GM18873 (cell line): ENCODE data around the gene HSPB1.
A peak's percentile ranks its signal among the peaks of the same experiment; 100 is the strongest.
"Not testable (repeated sequence)": the region's sequence is repeated elsewhere in the genome, so short reads cannot be mapped to it uniquely, and the experiment has no call there.

Experiments used
- ATAC-seq: cut with Tn5 transposase; IDR thresholded peaks from one replicate; pipeline ENCODE4 v1.9.1; 2021; ENCODE audit warnings: mild to moderate bottlenecking, moderate library complexity, moderate number of reproducible peaks; ENCODE audit not compliant: unreplicated experiment, low FRiP score

The HSPB1 gene

DNA sequence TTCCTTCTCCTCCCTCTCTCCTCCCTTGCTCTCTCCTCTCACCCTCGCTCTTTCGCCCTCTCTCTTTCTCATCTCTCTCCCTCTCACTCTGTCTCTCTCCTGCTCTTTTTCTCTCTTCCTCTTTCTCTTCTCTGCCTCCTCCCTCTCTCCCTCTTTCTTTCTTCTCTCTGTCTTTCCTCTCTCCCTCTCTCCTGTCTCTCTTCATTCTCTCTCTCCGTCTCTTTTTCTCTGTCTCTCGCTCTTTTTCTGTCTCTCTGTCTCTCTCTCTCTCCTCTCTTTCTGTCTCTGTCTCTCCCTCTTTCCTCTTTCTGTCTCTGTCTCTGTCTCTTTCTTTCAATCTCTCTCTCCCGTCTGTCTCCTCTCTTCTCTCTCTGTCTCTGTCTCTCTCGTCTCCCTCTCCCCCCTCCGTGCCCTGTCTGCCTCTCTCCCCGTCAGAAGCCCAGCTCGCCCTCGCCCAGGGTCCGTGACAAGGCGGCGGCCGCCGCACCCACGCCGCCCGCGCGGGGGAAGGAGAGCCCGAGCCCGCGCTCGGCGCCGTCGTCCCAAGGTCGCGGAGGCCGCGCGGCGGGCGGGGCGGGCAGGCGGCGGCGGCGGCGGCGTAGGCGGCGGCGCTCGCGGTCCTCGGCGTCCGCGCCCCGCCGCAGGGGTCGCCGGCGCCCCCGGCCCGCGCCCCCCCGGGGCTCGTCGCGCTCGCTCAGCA lies 21.3 kb upstream of the HSPB1 start:
- no peak for ATAC-seq

DNA sequence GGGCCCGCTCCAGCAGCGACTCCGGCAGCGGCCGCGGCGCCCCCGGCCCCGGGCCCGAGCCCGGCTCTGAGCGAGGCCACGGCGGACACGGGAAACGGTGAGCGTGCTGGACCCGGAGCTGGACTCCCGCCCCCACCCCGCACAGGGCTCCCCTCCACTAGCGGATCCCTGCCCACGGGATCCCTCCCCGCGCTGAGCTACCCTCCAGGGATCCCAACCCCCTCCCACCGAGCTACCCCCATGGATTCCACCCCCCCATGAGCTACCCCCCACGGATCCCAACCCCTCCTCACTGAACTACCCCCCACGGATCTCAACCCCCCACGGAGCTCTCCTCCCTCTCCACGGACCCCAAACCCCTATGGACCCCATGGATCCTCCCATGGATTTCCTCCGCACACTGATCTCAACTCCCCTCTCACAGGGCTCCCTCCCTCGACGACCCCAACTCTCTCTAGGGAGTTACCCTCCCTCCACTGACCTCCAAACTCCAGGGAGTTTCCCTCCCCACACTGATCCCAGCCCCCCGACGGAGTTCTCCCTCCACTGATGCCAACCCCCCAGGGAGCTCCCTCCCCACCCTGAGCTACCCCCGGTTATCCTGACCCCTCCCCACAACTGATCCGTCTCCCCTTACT lies 20.6 kb upstream of the HSPB1 start:
- ATAC-seq, result no peak

DNA sequence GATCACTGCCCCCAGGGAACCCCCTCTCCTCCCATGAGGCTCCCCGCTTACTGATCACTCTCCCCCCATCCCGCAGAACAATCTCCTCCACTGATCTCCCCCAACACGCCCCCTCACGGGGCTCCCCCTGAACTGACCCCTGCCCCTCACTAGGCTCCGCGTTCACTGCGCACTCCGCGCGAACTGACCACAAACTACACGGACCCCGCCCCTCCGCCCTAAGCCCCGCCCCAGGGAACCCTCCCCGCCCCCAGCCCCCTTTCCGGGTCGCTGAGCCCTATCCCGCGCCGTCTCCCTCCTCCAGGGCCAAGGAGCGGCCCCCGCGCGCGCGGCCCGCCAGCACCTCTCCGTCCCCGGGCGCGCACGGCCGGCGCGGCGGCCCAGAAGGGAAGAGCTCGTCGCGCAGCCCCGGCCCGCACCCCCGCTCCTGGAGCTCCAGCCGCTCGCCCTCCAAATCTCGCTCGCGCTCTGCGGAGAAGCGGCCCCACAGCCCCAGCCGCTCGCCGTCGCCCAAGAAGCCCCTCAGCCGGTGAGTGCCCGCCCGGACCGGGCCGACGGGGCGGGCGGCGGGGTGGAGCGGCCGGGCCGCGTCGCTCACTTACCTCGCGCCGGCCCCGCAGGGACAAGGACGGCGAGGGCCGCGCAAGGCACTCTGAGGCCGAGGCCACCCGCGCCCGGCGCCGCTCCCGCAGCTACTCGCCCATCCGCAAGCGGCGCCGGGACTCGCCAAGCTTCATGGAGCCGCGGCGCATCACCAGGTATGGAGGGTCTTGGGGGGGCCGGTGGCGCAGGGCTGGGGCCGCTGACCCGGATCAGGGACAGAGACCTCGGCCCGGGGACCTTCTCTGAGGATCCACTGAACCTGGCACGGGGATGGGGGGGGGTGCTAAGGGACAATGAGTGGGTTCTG lies 19.9 kb upstream of the HSPB1 start:
- no peak for ATAC-seq

DNA sequence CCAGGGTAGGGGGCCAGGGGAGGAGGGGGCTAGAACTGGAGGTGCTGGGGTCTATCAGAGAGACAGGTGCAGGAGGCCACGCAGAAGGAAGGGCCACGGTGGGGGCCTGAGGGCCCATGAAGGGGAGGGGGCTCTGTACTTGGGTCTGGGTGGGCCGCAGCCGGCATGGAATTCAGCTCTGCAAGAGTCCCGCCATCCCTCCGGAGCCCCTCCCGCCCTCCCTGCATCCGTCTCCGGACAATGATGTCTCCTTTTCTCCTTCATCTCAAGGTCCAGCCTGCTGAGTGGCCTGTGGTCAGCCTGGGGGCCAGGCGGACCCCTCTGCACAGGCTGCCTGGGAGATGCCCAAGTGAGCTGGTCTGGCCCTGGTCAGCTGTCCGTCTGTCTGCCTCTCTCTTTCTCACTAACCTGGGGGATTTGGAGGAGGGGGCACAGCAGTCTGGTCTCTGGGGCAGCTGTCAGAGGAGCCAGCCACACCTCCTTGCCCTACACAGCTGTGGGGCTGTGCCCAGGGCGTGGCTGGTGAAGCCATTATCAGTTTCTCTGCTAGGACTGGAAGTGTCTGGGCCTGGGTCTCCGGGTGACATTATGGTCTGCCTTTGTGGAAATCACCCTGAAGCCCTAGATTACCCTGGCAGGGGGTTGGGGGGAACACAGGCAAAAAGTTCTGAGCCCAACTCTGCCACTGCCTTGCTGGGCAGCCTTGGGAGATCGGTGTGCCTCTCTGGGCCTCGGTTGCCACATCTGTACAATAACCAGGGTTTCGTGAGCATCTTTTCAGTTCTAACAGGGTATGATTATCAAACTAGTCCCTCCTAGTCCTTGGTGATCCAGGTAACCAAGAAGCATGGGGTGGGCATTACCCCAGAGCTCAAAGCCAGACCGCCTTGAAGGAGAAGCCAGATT lies 19.0 kb upstream of the HSPB1 start:
- no peak for ATAC-seq

DNA sequence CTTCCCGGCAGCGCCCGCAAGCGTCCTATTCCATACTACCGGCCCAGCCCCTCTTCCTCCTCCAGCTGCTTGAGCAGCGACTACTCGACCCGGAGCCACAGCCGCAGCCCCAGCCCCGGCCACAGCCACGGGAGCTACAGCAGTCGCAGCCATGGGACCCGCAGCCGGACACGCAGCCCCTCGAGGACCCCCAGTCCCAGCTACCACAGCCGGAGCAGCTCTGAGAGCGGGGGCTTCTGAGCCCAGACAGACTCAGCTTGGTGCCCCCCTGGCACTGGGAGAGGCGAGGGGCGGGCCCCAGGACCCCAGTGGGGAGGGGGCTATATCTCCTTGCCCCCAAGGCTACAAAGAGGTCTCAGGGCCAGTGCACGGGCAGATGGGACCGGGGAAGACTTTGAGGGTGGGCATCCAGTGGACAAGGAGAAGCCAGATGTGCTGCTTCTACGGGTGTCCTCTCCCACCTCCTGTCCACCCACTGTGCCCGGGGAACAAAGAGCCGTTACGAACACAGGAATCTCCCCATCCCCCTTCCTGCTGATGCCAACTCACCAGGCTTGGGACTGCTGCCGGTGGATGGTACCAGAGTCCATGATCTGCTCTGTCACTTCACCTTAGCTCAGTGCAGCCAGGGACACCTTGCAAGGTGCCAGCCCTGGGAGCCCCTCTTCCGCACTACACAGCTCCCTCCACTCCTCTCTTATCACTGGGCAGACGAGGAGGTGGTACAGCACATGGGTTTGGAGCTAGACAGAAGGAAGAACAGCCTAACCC lies 16.7 kb upstream of the HSPB1 start:
- no peak for ATAC-seq

DNA sequence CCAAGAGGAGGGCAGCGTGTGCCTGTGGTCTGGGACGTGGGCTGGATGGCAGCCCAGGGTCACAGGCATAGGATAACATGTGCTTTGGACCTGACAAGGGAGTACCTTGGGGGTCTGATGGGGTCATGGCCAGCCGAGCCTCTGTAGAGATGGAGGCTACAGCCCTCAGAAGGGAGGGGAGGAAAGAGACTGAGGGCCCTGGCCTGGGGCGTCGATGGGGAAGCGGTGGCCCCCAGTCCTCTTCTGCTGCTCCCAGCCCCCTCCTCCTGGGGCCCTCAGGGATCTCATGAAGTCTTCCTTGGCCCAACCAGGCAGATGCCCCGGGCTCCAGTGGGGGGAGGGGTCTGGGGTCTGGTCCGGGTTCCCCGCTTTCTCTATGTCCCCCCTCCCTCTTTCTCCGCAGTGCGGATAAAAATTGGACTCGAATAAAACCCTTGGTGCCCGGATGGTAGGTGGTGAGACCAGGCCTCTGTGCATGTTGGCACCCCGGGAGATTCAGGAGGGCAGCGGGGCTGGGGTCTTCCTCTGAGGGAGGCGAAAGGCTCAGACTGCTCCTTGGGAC lies 15.6 kb upstream of the HSPB1 start:
- no peak for ATAC-seq

DNA sequence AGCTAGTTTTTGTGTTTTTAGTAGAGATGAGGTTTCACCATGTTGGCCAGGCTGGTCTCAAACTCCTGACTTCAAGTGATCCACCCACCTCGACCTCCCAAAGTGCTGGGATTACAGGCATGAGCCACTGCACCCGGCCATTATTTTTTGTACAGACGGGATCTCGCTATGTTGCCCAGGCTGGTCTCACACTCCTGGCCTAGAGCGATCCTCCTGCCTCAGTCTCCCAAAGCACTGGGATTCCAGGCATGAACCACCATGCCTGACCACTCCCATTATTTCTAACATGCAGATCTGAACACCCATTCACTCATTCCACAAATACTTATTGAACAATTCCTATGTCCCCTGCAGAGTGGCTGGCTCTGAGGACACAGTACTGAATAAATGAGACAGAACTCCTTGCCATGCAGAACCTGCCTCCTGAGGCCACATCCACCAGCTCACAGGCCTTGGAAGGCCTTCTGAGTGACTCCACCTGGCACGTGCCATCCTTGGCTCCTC lies 11.6 kb upstream of the HSPB1 start:
- not testable (repeated sequence) for ATAC-seq

DNA sequence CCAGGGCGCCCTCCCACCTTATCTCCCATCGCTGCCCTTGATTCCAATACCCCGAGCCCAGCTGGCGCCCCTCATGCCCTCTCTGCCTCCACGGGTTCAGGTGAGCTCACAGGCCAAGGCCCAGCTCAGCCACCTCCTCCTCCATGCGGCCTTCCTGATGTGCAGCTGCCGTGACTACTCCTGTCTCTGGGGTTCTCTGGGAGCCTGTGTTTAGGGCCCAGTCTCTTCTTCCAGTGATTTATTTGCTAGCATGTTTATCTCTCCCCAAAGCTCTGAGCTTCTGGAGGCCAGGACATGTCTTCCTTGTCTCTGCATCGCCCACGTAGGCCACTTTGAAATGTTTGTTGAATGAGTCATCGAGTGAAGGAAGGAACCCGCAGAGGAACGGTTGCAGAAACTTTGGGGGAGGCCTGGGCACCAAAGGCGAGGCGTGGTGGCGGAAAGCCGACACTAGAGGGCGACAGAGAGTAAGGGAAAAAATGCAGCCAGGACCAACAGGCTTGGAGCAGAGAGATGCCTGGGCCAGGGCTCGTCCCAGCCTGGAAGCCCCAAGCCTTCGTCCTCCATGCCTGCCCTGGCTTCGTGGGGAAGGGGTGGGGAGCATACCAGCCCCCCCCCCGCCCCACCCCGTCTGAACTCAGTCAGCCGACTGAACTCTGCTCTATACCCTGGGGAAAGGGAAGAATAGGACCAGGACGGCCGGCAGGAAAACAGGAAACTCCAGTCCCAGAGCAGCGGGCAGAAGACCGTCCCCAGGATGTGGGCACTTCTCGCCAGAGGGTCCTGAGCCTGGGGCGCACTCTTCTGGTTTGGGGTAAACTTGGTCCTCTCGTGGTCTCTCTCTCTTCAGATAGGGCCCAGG lies 10.9 kb upstream of the HSPB1 start:
- peak; percentile 77 for ATAC-seq

DNA sequence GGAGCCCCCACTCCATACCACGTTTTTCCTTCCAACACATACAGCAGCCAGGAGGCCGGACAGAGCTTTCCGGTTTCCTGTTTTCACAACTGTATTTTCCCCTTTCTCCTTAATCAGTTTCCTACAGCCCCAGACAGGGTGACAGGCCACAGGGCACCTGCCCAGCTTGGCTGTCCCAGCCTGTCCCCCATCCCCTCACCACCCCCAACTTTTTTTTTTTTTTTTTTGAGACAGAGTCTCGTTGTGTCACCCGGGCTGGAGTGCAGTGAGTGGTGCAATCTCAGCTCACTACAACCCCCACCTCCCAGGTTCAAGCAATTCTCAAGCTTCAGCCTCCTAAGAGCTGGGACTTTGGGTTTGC lies 10.3 kb upstream of the HSPB1 start:
- no peak for ATAC-seq

DNA sequence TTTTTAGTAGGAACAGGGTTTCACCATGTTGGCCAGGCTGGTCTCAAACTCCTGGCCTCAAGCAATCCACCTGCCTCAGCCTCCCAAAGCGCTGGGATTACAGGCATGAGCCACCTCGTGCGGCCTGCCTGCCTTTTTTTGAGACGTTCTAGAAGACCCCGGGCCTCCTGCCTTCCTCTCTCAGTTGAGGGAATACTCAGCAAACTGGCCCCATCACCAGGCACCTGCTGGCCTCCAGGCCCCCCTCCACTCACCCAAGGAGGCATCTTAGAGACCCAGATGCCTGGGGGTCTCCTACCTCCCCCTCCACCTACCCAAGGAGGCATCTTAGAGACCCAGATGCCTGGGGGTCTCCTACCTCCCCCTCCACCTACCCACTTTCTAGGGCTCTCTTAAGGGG lies 9.6 kb upstream of the HSPB1 start:
- ATAC-seq, result not testable (repeated sequence)

DNA sequence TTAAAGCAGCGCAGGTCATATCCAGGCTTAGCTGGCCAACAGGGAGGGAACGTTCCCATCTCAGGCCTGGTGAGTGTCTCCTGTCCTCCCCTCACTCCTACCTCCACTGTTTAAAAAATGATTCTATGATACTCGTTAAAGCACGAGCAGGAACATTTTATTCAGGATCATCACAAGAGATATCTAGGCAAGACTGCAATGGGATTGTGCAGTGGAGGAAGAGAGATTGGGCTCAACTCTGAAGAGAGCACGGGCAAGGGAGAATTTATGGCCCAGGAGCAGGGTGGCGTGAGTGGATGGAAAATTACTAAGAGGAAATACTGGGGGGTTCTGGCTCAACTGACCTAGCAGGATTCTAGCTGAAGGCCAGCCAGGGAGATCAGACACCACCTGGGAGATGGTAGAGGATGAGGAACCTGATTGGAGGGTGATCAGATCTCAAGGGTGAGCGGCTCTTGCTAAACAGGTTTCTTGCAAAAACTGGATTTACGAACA lies 9.0 kb upstream of the HSPB1 start:
- ATAC-seq, result no peak

DNA sequence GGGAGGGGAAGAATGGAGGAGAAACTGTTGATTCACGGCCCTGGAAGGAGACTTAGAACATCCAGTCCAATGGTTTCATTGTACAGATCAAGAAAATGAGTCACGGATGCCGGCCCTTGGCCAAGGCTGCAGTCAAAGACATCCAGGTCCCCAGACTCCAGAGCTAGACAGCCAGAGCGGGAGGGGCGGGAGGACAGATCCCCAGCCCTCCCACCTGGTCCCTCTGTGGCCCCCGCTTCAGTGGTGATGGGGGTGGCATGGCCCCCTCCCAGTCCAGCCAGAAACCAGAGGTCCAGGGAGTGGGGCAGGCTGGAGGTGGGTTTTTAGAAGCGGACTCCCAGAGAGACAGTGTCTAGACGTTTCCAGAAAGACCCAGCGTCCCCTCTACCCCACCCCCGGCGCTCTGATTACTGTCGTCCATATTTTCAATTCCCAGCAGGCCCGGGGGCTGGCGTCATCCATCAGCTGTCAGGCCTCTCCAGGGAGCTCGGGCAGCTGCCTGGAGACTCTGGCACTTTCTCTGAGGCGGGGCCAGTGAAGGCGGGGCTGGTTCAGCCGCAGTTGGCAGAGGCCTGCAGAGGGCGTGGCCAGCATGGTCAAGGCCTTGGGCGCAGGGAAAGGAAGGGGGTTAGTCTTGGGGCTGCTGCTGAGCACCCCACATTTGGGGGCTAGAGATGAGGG lies 8.0 kb upstream of the HSPB1 start:
- ATAC-seq, result no peak

DNA sequence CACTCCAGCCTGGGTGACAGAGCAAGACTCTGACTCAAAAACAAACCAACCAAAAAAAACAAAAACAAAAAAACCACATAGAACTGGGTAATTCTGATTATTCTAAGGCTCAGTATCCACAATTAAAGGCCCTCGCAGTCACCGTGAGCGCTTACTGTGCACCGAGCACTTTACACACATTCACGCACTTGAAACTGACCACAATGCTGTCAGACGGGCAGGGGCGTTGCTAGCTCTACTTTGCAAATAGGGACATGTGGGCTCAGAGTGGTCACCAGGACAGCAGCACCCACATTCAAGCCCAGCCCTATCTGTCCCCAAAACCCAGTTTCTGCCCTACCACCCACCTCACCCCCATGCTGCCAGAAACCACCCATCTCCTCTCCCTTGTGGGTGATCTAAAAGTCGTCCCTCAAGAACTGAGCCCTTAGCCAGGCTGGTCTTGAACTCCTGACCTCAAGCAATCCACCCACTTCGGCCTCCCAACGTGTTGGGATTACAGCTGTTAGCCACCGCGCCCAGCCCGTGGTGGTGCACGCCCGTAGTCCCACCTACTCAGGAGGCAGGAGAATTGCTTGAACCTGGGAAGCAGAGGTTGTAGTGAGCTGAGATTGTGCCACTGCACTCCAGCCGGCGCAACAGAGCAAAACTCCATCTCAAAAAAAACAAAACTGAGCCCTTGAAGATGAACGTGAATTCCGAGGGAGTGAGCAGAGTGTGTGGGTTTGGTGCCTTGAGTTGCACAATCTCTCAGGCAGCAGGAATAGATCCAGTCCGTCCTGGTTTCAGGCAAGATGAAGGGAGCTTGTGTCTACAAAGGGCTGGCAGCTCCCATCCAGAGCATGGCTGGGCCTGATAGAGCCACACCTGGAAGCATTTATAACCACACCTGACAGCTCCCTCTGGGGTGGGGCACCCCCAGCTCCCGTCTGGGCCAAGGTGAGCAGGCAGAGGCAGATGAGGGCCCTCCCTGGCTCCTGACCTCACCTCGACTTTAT lies 5.4 kb upstream of the HSPB1 start:
- no peak for ATAC-seq

DNA sequence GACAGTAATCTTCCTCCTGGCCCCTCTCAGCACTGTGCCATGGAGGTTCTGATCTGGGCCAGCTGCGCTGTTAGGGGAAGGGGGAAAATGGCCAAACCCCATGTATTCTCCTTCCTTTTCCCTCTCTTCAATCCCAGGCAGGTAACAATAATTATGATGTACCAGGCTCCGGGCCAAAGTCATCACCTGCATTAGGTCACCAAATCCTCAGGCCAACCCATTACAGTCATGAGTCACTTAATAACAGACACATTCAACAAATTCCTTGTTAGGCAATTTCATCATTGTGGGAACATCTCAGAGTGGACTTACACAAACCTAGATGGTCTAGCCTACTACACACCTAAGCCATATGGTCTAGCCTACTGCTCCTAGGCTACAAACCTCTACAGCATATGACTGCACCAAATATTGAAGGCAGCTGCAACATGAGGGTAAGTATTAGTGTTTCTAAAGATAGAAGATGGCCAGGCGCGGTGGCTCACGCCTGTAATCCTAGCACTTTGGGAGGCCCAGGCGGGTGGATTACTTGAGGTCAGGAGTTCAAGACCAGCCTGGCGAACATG lies 2.2 kb upstream of the HSPB1 start:
- no peak for ATAC-seq

DNA sequence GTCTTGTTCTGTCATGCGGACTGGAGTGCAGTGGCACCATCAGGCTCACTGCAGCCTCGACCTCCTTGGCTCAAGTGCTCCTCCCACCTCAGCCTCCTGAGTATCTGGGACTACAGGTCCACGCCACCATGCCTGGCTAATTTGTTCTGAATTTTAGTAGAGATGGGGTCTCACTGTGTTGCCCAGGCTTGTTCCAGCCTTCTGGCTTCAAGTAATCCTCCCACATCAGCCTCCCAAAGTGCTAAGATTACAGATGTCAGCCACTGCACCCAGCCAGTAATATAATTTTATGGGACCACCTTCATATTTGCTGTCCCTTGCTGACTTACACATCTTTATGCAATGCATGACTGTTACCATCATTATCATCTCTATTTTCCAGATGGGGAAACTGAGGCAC lies 1.5 kb upstream of the HSPB1 start:
- ATAC-seq, result no peak
